ENCODE measurements around the gene RBM20. TPM values are rescaled to one million over a fixed set of nuclear protein-coding genes. Genes with fewer than 3 reads are reported as not detected.
A peak's percentile ranks its signal among the peaks of the same experiment; 100 is the strongest.
"Not testable (repeated sequence)": the region's sequence is repeated elsewhere in the genome, so short reads cannot be mapped to it uniquely, and the experiment has no call there.

Gene RBM20
- total and polyA plus RNA-seq, 8 donors = under 0.01 to 6.2 (median 0.59) TPM; not detected in 2

DNA sequence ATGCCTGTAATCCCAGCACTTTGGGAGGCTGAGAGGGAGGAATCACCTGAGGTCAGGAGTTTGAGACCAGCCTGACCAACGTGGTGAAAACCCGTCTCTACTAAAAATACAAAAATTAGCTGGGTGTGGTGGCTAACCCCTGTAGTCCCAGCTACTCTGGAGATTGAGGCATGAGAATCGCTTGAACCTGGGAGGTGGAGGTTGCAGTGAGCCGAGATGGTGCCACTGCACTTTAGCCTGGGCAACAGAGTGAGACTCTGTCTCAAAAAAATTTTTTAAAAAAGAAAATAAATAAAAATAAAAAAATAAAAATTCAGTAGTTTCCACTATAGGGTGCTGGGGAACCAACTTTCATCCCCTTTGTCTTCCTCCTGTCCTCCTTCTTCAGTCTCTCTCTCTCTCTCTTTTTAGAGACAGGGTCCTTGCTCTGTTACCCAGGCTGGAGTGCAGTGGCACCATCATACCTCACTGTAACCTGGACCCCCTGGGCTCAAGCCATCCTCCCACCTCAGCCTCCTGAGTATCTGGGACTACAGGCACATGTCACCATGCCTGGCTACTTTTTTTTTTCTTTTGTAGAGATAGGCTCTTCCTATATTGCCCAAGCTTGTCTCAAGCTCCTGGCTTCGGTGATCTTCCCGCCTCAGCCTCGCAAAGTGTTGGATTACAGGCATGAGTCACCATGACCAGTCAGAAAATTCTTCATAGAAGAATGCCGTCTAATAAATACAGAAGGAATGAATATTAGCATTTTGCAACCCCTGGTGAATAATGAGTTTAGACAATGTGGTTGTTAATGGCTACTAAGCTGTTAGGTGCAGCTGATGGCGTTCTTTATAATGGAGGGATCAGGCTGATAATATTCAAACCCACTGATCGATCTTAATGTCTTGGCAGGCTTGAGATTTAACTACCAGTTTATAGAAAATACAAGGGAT, 20.6 kb downstream of the RBM20 start:
- 69 to 81% (median 75%) methylated on average over 10 of the region's 10 CpGs for WGBS, 5 donors
- Histone ChIP-seq H3K4me1 (no peaks in the 10 kb centered on the region), H3K9me3 (no peaks in the 10 kb centered on the region), H3K27ac (peak overlapping the region in 1 of 5 donors; percentile 18), H3K36me3 (no peaks in the 10 kb centered on the region), H3K4me3 (no peak overlapping the region), H3K27me3 (peaks cover 0 to 16% (median 2%) of the 10 kb centered on the region in 3 donors)
- DNase-seq = peak in 1 of 2 donors; percentile 26
- TF ChIP-seq POLR2AphosphoS5 (IDR thresholded peaks at IDR 0.05) (peak in 1 of 3 donors; percentile 56), EP300 (IDR thresholded peaks at IDR 0.05) (no peak), POLR2A (IDR thresholded peaks at IDR 0.05) (no peak)
- TF ChIP-seq, protein P1, sequence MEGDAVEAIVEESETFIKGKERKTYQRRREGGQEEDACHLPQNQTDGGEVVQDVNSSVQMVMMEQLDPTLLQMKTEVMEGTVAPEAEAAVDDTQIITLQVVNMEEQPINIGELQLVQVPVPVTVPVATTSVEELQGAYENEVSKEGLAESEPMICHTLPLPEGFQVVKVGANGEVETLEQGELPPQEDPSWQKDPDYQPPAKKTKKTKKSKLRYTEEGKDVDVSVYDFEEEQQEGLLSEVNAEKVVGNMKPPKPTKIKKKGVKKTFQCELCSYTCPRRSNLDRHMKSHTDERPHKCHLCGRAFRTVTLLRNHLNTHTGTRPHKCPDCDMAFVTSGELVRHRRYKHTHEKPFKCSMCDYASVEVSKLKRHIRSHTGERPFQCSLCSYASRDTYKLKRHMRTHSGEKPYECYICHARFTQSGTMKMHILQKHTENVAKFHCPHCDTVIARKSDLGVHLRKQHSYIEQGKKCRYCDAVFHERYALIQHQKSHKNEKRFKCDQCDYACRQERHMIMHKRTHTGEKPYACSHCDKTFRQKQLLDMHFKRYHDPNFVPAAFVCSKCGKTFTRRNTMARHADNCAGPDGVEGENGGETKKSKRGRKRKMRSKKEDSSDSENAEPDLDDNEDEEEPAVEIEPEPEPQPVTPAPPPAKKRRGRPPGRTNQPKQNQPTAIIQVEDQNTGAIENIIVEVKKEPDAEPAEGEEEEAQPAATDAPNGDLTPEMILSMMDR (IDR thresholded peaks at IDR 0.05) = no peak
- intact Hi-C loops (cut with DNase I; ENCODE audit: low total_unique reads) = no loop called here

GRCh38 chr10:110666259-110666658, 22.1 kb downstream of the RBM20 start:
- H3K4me1 ChIP-seq; H3K4me3 ChIP-seq; H3K36me3 ChIP-seq; intact Hi-C loops (cut with DNase I; ENCODE audit: low total_unique reads); DNase-seq; H3K9me3 ChIP-seq: not testable (repeated sequence)
- 18 to 66% (median 48%) methylated on average over 1 to 2 of the region's 2 CpGs for WGBS, 5 donors
- Histone ChIP-seq H3K27ac (peak overlapping the region in 1 of 5 donors; percentile 80), H3K27me3 (peaks cover 0 to 12% (median 2%) of the 10 kb centered on the region in 3 donors)

DNA sequence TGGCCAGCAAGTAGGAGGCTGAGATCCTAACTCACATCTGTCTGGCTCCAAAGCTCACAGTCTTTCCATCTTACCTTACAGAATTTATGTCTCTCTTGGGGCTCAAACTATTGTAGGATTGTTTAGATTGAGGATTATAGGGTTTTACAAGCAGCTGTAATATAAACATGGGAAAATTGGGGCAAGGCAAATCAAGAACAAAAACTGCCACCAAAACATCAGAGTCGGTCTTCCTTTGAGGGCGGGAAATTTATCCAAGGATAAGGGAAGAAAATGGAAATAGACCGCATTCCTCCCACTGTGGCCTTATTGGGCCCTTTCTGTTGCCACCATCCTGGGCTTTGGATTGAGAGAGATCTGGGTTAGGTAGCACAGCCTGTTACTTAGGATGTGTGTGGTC, 22.5 kb downstream of the RBM20 start:
- intact Hi-C loops (cut with DNase I; ENCODE audit: low total_unique reads) = no loop called here
- 81 to 91% (median 86%) methylated on average over 3 of the region's 3 CpGs for WGBS, 5 donors
- H3K27ac ChIP-seq = peak overlapping the region in 1 of 5 donors; percentile 80

DNA sequence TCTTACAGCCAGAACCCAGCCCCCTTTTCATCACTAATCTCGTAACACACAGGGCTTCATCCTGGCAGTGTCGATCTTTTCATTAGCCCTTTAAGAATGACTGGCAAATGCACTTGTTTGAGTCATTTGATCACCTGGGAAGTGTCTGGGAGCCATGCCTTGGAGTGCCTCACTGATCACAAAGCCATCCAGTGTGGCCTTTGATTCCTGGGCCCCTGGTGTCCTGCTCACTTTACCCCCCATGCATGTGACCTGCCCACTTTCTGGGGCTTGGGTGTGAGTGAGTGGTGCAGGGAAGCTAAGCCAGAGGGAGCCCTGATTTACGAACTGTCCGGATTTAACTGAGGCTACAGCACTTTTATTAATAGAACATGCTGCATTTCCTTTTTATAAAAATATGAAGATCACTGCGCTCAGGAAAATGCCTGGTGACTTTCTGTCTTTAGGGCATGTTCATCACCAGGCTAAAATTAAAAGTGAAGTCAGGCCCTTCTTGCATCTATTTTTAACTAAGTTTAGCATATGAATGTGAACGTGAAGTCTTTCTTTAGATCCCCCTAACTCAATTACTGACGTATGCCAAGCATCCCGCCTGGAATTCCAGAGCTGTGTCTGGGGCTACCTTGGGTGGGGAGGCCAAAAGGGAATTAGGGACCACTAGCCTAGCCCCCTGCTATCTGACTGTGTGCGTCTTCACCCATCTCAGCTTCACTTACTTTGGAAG, 23.6 kb downstream of the RBM20 start:
- H3K27ac ChIP-seq = peak overlapping the region in 1 of 5 donors; percentile 80

More for the DNA sequence above, 22.5 kb downstream of the RBM20 start:
- DNase-seq = no peak
- TF ChIP-seq, protein P1 (IDR thresholded peaks at IDR 0.05) = no peak
- no peak for TF ChIP-seq POLR2AphosphoS5 (IDR thresholded peaks at IDR 0.05)
- Histone ChIP-seq H3K4me1 (peaks cover 0 to 2% (median under 1%) of the 10 kb centered on the region in 4 donors), H3K27me3 (peaks cover 0 to 12% (median 2%) of the 10 kb centered on the region in 3 donors), H3K4me3 (no peak overlapping the region), H3K9me3 (no peaks in the 10 kb centered on the region), H3K36me3 (no peaks in the 10 kb centered on the region)

More for the DNA sequence above, 23.6 kb downstream of the RBM20 start:
- Histone ChIP-seq H3K4me3 (no peak overlapping the region), H3K9me3 (no peaks in the 10 kb centered on the region), H3K27me3 (peaks cover 0 to 12% (median 2%) of the 10 kb centered on the region in 3 donors), H3K4me1 (peaks cover 0 to 9% (median 5%) of the 10 kb centered on the region in 4 donors), H3K36me3 (no peaks in the 10 kb centered on the region)
- DNase-seq = no peak
- intact Hi-C loops (cut with DNase I; ENCODE audit: low total_unique reads) = no loop called here
- WGBS, 5 donors = 71 to 80% (median 75%) methylated on average over 9 of the region's 9 CpGs
- TF ChIP-seq EP300 (IDR thresholded peaks at IDR 0.05) = no peak
- no peak for TF ChIP-seq POLR2A (IDR thresholded peaks at IDR 0.05)
- TF ChIP-seq, protein P1 (IDR thresholded peaks at IDR 0.05) = no peak
- TF ChIP-seq POLR2AphosphoS5 (IDR thresholded peaks at IDR 0.05) = no peak

All from stomach (tissue), 9 donors.